HG02973 (cell line): ENCODE results near the gene OSBPL10.

Experiments used
- ATAC-seq: cut with Tn5 transposase; IDR thresholded peaks from one replicate; pipeline ENCODE4 v1.9.1; 2021; ENCODE audit warnings: moderate library complexity; ENCODE audit not compliant: unreplicated experiment

Gene OSBPL10

DNA sequence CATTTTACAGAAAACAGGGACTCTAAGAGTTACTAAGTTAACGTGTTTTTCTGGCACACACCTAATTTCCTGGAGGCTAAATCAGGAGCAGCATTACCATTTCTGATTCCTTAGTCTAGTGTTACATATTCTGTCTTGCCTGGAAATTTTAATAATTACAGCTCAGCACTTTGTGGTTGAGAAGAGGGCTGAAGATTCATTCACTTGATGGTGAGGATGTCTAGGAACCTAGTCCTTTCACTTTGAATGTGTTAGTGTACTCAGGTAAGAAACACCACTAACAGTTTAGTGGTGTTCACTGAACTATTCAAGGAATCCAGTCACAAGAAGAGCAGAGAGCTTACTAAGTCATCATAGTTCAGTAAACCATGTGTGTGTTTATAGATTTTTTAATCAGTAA is 345.5 kb downstream of the OSBPL10 start:
- ATAC-seq = no peak

GRCh38 chr3:31634476-31634875 is 346.6 kb downstream of the OSBPL10 start:
- no peak for ATAC-seq

DNA sequence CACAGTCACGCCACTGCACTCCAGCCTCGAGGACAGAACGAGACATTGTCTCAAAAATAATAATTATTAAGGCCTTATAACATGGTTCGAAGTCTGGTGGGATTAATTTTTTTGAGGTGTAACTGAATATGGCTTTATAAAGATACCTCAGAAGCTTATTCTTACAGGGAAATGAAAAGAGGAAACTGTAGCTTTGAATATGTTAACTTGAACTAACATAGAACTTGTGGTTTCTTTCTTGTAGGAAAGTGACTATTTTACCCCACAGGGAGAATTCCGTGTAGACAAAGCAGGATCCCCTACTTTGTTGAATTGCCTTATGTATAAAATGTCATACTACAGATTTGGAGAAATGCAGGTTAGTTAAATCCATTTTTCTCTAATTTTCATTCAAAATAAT is 352.0 kb downstream of the OSBPL10 start:
- no peak for ATAC-seq

DNA sequence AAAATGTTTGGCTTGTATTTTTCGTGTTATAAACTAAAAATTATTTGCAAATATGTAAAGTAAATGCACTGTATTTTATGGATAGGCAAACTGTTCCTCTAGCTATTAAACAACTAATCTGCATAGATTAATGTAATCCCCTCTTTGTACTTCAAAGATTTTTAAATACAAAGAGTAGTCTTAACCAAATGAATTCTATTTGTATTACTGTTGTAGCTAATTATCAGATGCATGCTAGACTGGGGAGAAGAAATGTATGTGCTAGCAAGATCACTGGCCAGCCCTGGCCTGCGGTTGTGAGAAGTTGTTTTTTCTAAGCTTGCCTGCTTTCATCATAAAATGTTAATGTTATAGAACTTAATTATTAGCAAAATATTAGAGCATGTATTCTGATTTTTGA is 355.7 kb downstream of the OSBPL10 start:
- ATAC-seq = no peak

DNA sequence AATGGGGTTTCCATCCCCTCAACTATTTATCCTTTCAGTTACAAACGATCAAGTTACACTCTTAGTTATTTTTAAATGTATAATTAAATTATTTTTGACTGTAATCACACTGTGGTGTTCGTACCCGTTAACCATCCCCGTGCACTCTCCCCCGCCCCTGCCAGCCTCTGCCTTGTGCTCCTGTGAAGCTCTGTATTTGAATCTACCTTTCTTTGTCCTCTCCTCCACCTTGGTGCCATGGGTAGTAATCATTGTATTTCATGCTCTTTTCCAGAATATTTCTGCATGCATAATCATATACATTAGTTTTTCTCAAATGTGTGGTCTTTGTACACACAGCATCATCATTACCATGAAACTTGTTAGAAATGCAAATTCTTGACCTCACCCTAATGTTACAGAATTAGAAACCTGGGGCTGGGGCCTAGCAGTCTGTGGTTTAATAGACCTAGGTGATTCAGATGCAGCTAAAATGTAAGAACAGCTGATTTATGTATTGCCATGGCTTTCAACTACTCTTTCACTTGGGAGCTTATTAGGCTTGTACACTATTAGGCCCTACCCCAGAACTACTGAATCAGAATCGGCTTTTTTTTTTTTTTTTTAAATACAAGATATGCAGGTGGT is 356.9 kb downstream of the OSBPL10 start:
- ATAC-seq = no peak

- ATAC-seq = peak; percentile 80
Observed at GRCh38 chr3:31622636-31623288, 358.3 kb downstream of the OSBPL10 start.

GRCh38 chr3:31621314-31621713 is 359.7 kb downstream of the OSBPL10 start:
- ATAC-seq = no peak

DNA sequence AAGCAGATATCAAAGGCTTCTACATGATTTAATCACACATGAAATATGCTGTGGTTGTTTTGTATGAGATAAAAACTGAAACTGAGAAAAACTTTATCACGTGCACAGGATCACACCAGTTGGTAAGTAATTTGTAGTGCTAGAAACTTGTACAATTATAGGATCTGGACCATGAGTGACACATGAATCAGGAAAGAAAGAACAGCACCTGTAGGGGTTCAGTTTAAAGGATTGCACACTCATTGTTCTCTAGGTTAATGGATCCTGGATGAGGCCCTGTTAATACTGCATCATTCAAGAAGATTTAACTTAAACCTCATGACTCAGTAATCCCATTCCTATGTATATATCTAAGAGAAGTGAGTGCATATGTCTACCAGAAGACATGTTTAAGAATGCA is 360.4 kb downstream of the OSBPL10 start:
- ATAC-seq = no peak

GRCh38 chr3:31616711-31617110 is 364.4 kb downstream of the OSBPL10 start:
- ATAC-seq = no peak

GRCh38 chr3:31615071-31615875 is 365.8 kb downstream of the OSBPL10 start:
- no peak for ATAC-seq

DNA sequence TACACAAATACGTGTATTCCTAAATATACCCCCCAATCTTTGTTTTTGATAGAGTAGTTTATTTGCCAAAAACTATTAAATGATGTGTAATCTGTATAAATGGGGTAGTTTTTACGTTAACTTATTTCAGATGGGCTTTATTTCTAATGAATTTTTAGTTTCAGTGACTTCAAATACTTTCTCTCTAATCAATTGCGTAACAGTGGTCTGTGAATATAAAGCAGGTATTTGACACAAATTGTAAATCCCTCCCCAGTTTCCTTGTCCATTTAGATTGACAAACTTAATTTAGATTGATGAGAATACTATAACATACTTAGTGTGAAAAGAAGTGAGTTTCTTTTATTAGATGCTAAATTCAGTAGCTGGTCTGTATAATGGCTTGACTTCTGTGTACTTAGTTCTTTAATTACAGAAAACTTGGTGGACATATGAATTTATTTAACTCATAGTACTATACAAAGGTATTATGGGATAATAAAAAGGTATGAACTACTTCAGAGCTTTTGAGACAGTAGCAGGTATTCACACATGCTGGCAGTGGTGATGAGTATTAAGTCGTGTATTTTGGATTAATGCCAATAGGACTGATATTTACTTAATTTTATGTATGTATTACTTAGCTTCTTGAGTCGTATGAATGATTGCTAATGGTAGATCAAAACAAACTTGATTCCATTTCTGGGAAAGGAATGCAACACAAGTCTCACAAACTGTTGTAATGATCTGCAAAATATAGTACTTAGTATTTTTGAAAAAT is 366.7 kb downstream of the OSBPL10 start:
- ATAC-seq = no peak

GRCh38 chr3:31613654-31614053 is 367.4 kb downstream of the OSBPL10 start:
- ATAC-seq = no peak

DNA sequence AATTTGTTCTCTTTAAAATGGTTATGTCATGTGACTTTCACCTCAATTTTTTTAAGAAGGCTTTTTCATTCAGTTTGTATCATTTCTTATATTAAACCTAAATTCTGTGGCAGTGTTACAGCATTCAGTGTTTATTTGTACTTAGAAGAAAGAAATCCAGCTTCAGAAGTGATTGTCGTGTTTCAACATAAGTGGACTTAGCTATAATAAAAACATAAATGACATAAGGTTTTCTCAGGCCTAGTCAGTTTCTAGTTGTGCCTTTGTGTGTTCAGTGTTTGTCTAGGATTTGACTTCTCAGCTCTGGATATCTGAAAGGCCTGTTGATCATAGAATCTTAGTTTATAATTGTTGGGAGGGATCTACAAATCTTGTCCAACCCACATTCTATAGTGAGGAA is 367.9 kb downstream of the OSBPL10 start:
- ATAC-seq = no peak
